Upper lobe of right lung (tissue), 1 donor: ENCODE results near the gene CYP1A2. TPM values are rescaled to one million over a fixed set of nuclear protein-coding genes. Genes with fewer than 3 reads are reported as not detected.
A peak's percentile ranks its signal among the peaks of the same experiment; 100 is the strongest.

Experiments
- ATAC-seq: fragments of 200-7000 bp; cut with Tn5 transposase; one replicate; pipeline ENCODE4 v1.9.1; 2020; ENCODE audit warnings: mild to moderate bottlenecking, moderate library complexity
- DNase-seq: peaks from one replicate; pipeline ENCODE4 v3.0.0-alpha.2; 2020
- H3K27ac ChIP-seq: fragments of 200-600 bp; one replicate; pipeline ENCODE4 v1.8.0; 2022
- H3K27me3 ChIP-seq: fragments of 200-600 bp; one replicate; pipeline ENCODE4 v1.8.0; 2022; ENCODE audit warnings: mild to moderate bottlenecking
- H3K36me3 ChIP-seq: fragments of 200-600 bp; one replicate; pipeline ENCODE4 v1.8.0; 2022
- H3K4me1 ChIP-seq: fragments of 200-600 bp; one replicate; pipeline ENCODE4 v1.8.0; 2022
- H3K4me3 ChIP-seq: fragments of 200-600 bp; one replicate; pipeline ENCODE4 v1.8.0; 2022; ENCODE audit warnings: mild to moderate bottlenecking
- H3K9me3 ChIP-seq: fragments of 200-600 bp; one replicate; pipeline ENCODE4 v1.8.0; 2022
- CTCF ChIP-seq: fragments of 200-600 bp; IDR thresholded peaks from one replicate; pipeline ENCODE4 v1.8.0; 2022; ENCODE audit warnings: antibody characterized with exemption
- intact Hi-C: fragments of 100-400 bp; cut with DNase I; formaldehyde crosslinking; loops from one replicate; pipeline ENCODE4 v1.11.0; 2022
- total RNA-seq: library from RNA; stranded (reverse); fragmentation: NEBNext Ultra II Directional; extraction: Animal tissue kit (Norgen Biotek cat#: 25700); gene quantifications from one replicate; pipeline ENCODE4 v1.2.1, GENCODE V29; 2021
- donor health status: DM: no; HTN: yes; CAD: no; lungs with severe emphysema.

CYP1A2 gene
- total RNA-seq, 1 donor from 2014 or later: 0.32 TPM

DNA sequence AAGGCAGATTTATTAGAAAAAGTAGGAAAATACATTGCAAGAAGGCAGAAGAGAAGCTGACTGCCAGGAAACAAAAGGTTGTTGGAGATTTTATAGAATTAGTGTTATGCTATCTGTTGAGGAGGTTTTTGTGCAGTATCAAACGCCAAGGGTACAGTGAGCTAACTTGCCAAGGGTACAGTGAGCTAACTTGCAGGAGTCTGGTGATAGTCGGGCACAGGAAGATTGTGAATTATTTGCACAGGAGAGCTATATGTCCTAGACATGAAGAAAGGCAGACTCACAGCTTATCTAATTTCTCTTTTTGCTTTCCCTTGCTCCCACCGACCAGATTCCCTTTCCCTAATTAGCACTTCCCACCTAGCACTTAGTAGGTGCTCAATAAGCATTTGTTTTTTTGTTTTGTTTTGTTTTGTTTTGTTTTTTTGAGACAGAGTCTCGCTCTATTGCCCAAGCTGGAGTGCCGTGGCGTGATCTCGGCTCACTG, 30.6 kb downstream of the CYP1A2 start:
- Histone ChIP-seq H3K9me3 (no peaks in the 10 kb centered on the region), H3K36me3 (no peaks in the 10 kb centered on the region), H3K4me1 (peaks cover 49% of the 10 kb centered on the region), H3K27ac (peak overlapping the region; percentile 17), H3K27me3 (no peaks in the 10 kb centered on the region), H3K4me3 (no peak overlapping the region)
- no peak for TF ChIP-seq CTCF
- ATAC-seq (no peak), DNase-seq (no peak)
- intact Hi-C loops: loop anchor here (10.0 kb wide), 1 partner anchor 166 kb away; no protein-coding TSS in a partner anchor

- TF ChIP-seq CTCF: no peak
- Histone ChIP-seq H3K9me3 (no peaks in the 10 kb centered on the region), H3K27ac (no peak overlapping the region), H3K4me1 (peaks cover 63% of the 10 kb centered on the region), H3K36me3 (no peaks in the 10 kb centered on the region), H3K27me3 (no peaks in the 10 kb centered on the region), H3K4me3 (peak overlapping the region; percentile 43)
- no peak for DNase-seq
- intact Hi-C loops: no loop called here
- no peak for ATAC-seq
These were observed 32.1 kb downstream of the CYP1A2 start for GRCh38 chr15:74780523-74781430.

- H3K4me1 ChIP-seq: peaks cover 67% of the 10 kb centered on the region
- H3K4me3 ChIP-seq: peak within 1 kb of the TSS; percentile 80
- H3K27ac ChIP-seq: peak within 1 kb of the TSS; percentile 78
- ATAC-seq: peak; percentile 85
- no peaks in the 10 kb centered on the region for H3K9me3 ChIP-seq
- intact Hi-C loops: no loop called here
- TF ChIP-seq CTCF: peak; percentile 51
- H3K36me3 ChIP-seq: no peaks in the 10 kb centered on the region
- no peaks in the 10 kb centered on the region for H3K27me3 ChIP-seq
- DNase-seq: peak; percentile 89
These were observed 33.0 kb downstream of the CYP1A2 start, which contains the start of gene CSK for GRCh38 chr15:74781431-74782258. Gene CSK (plus strand): TSS chr15:74782080. CDS start chr15:74798298, 16,218 bp downstream.

DNA sequence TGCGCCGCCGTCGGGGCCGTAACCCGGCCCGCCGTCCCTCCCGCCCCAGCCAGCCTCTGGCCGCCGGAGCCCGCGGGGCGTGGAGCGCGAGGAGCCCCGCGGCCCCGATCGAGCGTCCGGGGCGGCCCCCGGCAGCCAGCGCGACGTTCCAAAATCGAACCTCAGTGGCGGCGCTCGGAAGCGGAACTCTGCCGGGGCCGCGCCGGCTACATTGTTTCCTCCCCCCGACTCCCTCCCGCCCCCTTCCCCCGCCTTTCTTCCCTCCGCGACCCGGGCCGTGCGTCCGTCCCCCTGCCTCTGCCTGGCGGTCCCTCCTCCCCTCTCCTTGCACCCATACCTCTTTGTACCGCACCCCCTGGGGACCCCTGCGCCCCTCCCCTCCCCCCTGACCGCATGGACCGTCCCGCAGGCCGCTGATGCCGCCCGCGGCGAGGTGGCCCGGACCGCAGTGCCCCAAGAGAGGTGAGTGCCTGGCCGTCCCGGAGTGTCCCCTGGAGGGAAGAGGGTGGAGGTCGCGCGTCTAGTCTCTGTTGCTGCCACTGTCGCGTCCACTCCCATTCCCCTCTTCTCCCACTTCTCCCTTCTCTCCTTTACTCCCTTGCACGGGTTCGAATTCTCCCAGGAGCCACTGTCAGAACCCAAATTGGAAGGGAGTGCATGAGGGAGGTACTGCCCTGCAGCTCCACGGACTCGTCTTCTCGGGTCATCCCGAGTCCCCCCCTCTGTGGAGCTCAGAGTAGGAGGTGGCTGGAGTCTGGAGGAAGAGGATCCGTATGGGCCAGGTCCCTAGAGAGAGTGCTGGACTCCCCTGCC, 33.8 kb downstream of the CYP1A2 start:
- Histone ChIP-seq H3K36me3 (no peaks in the 10 kb centered on the region), H3K4me3 (peak overlapping the region; percentile 80), H3K9me3 (no peaks in the 10 kb centered on the region), H3K4me1 (peaks cover 67% of the 10 kb centered on the region), H3K27me3 (no peaks in the 10 kb centered on the region), H3K27ac (peak overlapping the region; percentile 78)
- DNase-seq (peak; percentile 82), ATAC-seq (peak; percentile 32)
- TF ChIP-seq CTCF: no peak
- intact Hi-C loops: no loop called here
